Cardiac fibroblast (primary cell): ENCODE data around the gene RAB22A.

Source experiments
- DNase-seq, 2 donors: peaks; one replicate each; pipeline versions ENCODE4 v3.0.0 to v3.0.0-alpha.2; 2010; ENCODE audit warnings: low read depth in 2 of 2
- H3K4me3 ChIP-seq, 2 donors: replicated peaks in 1 of 2; 1 replicate in 1 of 2; 2 replicates in 1 of 2; pipeline ENCODE4 v1.5.1; 2011; ENCODE audit warnings: low read depth in 2 of 2, low read length in 2 of 2, mild to moderate bottlenecking in 2 of 2, moderate library complexity in 1 of 2
- CTCF ChIP-seq: IDR thresholded peaks from one replicate; pipeline ENCODE4 v1.5.1; 2011; ENCODE audit warnings: low read depth, mild to moderate bottlenecking, low read length, inconsistent platforms

The RAB22A gene

DNA sequence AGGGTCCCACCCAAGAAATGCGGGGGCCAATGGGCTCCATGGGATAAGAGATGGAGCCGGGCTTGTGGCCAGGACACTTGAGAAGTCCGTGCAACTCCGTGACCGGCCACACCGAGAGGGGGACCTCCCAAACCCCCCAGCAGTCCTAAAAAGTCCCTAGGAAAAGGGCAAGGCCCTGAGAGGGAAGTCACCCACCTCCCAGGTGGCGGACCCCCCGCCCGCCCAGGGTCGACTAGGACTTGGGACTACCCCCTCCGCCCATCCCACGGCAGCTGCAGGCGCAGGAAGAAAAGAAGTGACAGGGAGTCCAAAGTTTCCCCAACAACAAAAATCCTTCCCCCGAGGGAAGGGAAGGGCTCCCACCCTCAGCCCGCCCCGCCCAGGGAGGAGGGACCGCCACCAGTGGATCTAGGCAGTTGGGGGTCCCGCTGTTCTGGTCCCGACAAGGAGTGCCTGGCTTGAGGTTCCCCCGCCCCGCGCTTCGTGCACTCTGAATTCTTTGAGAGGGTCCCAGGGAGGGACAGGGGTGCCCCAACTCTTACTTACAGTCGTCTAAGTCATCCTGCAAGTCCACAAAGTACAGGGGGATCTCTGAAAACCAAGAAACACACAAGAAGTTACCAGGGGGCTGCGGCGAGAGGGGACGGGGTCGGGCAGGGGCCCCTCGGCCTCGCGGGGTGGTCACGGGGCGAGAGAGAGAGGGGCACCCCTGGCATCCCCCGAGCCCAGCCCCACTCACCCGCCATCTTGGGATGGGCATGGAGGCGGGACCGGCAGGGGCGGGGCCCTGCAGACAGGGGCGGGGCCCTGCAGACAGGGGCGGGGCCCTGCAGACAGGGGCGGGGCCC is 611 bp upstream of the RAB22A start:
- peak; percentile 55 to 77 for DNase-seq
- TF ChIP-seq CTCF = no peak
- H3K4me3 ChIP-seq = peak overlapping the region; percentile 71 to 83

- TF ChIP-seq CTCF = no peak
- DNase-seq = peak; percentile 14 to 46
- peak overlapping the region; percentile 67 to 84 for H3K4me3 ChIP-seq
These were observed 822 bp downstream of the RAB22A start for GRCh38 chr20:58310291-58310782.

DNA sequence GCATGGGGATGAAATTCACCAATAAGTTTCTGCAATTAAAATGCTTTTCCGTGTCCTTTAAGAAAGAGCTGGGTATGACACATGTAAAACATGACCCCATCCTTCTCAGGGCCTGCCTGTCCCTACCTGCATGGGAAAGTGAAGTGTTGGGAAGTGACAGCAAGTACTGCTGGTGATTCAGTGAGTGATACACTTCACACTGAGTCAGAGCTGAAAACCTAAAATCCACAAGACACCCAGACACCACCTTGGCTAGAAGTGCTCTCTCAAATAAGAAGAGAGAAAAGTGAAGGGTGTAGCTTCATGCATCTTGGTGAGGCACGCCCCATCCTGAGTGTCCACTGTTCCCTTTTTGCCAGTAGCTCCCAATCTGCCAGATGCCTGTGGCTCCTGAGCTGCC is 3.3 kb downstream of the RAB22A start:
- no peak for DNase-seq
- no peak overlapping the region for H3K4me3 ChIP-seq
- no peak for TF ChIP-seq CTCF

DNA sequence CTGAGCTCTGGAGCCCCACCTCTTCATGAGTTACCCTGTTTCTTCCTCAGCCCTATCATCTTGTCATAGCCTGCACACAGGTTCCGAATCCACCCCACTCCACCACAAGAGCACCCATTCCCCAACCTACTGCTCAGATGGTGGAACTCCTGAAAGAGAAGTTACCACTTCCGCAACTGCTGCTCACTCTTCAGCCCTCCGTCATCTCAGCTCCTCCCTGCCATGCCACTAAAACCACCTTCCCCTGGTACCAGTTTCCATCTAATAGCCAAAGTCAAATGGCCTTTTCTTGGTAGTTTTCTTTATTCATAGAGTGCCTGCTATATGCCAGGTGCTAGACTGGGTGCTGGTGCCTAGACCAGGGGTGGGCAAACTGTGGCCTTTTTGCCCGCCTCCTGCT is 3.9 kb downstream of the RAB22A start:
- no peak for TF ChIP-seq CTCF
- H3K4me3 ChIP-seq = no peak overlapping the region
- no peak for DNase-seq

GRCh38 chr20:58321205-58321604 is 11.7 kb downstream of the RAB22A start:
- DNase-seq = no peak
- TF ChIP-seq CTCF = no peak
- no peak overlapping the region for H3K4me3 ChIP-seq

DNA sequence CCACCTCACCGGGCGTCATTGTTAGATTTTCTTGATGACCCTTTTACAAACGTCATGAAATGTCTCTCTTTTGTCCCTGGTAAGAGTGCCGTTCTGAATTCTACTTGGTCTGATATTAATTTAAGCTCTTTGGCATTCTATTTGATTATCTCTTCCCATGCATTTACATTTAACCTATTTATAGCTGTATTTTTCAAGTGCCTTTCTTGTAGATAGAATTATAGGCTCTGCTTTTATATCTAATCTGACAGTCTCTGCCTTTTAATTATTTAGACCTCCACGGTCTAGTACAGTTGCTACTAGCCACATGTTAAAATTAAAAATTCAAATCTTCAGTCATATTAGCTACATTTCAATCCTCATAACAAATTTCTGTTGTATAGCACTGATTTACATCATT is 12.6 kb downstream of the RAB22A start:
- no peak overlapping the region for H3K4me3 ChIP-seq
- DNase-seq = no peak
- no peak for TF ChIP-seq CTCF
